Measurements from ENCODE around the gene SUMF1. TPM values are rescaled to one million over a fixed set of nuclear protein-coding genes. Genes with fewer than 3 reads are reported as not detected.

SUMF1 gene
- polyA plus RNA-seq, 1 donor (not counting 4 experiments of a cell fraction or from before 2014, with no cell fraction given), result 36.1 TPM

DNA sequence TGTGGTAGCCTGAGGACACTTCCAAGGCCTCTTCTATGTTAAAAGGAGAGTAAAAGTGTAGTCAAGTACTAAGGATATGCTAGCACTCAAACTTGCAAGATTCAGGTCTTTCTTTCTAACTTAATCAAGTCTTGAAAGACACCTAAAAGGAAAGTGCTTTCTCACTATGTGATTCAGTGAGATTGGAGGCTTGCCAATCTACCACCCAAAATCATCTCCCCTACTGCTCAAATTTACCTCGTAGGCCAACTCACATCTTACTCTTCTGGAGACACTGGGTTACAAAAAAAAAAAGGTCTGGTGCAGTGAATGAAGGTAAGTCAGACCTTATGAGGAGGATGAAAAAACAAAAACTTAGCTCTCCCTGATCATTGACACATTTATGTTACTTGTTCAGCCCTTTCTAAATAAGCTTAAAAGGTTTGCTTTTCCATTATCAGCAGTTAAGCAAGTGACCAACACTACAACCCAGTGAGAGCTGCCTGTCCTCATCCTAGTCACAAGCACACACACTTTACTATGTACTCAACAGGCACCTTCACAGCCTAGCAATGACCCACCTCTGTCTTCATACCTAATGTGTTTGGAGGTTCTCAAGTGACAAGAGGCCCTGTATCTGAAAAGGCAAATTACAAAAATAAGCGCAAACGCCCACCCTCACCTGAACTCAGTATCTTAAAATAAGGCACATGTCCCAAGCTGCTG is 19.6 kb downstream of the SUMF1 start:
- TF ChIP-seq, protein P1, sequence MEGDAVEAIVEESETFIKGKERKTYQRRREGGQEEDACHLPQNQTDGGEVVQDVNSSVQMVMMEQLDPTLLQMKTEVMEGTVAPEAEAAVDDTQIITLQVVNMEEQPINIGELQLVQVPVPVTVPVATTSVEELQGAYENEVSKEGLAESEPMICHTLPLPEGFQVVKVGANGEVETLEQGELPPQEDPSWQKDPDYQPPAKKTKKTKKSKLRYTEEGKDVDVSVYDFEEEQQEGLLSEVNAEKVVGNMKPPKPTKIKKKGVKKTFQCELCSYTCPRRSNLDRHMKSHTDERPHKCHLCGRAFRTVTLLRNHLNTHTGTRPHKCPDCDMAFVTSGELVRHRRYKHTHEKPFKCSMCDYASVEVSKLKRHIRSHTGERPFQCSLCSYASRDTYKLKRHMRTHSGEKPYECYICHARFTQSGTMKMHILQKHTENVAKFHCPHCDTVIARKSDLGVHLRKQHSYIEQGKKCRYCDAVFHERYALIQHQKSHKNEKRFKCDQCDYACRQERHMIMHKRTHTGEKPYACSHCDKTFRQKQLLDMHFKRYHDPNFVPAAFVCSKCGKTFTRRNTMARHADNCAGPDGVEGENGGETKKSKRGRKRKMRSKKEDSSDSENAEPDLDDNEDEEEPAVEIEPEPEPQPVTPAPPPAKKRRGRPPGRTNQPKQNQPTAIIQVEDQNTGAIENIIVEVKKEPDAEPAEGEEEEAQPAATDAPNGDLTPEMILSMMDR (optimal IDR thresholded peaks at IDR 0.05 in 1 of 3, IDR thresholded peaks at IDR 0.05 in 1 of 3, conservative IDR thresholded peaks at IDR 0.05 in 1 of 3; ENCODE audit: extremely low read depth in 1 of 3, insufficient read depth in 2 of 3, low read length in 3 of 3), result no peak
- no peak for TF ChIP-seq EZH2 (IDR thresholded peaks at IDR 0.05; ENCODE audit: low read length)
- Histone ChIP-seq H3K79me2 (ENCODE audit: control insufficient read depth, insufficient read depth, low read length) (no peaks in the 10 kb centered on the region), H3K4me2 (ENCODE audit: control insufficient read depth, extremely low read depth, insufficient read depth, low read depth, low read length) (no peak overlapping the region), H4K20me1 (ENCODE audit: control insufficient read depth, extremely low read depth, insufficient read depth, low read length) (no peaks in the 10 kb centered on the region), H3K27me3 (ENCODE audit: control insufficient read depth, extremely low read depth, insufficient read depth, low read length) (no peaks in the 10 kb centered on the region), H3K4me3 (ENCODE audit: control insufficient read depth in 2 of 3, extremely low read depth in 1 of 3, insufficient read depth in 2 of 3, low read depth in 1 of 3, low read length in 3 of 3) (no peak overlapping the region), H3K9me1 (ENCODE audit: control insufficient read depth, extremely low read depth, insufficient read depth, low read length) (no peaks in the 10 kb centered on the region), H3K9me3 (ENCODE audit: control insufficient read depth, low read depth, low read length) (no peaks in the 10 kb centered on the region), H2AFZ (ENCODE audit: control insufficient read depth, low read length) (no peak overlapping the region), H3K4me1 (ENCODE audit: control insufficient read depth, extremely low read depth, insufficient read depth, low read length) (no peaks in the 10 kb centered on the region), H3K9ac (ENCODE audit: control insufficient read depth, extremely low read depth, insufficient read depth, low read length) (no peak overlapping the region), H3K27ac (ENCODE audit: control insufficient read depth, insufficient read depth, low read length) (no peak overlapping the region), H3K36me3 (ENCODE audit: control insufficient read depth in 2 of 2, extremely low read depth in 1 of 2, insufficient read depth in 2 of 2, low read length in 2 of 2) (peaks cover 3% of the 10 kb centered on the region in 2 experiments)
- DNase-seq (ENCODE audit: low read depth, low spot score), result no peak
- dilution Hi-C loops (cut with MboI; ENCODE audit: extremely low pct_ligation_motif_present, low sequenced_read_pairs), result no loop called here
- FAIRE-seq, result no peak

DNA sequence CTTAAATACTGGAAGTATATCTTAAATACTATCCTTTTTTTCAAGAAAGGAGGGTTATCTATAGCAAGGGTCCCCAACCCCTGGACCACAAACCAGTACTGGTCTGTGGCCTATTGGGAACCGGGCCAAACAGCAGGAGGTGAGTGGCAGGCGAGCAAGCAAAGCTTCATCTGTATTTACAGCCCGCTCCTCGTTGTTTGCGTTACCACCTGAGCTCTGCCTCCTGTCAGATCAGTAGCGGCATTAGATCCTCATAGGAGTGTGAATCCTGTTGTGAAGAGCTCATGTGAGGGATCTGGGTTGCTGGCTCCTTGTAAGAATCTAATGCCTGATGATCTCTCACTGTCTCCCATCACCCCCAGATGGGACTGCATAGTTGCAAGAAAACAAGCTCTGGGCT is 26.1 kb downstream of the SUMF1 start:
- H3K4me1 ChIP-seq (ENCODE audit: control insufficient read depth, extremely low read depth, insufficient read depth, low read length), result peaks cover 3% of the 10 kb centered on the region
- H3K27me3 ChIP-seq (ENCODE audit: control insufficient read depth, extremely low read depth, insufficient read depth, low read length), result no peaks in the 10 kb centered on the region
- H3K27ac ChIP-seq (ENCODE audit: control insufficient read depth, insufficient read depth, low read length), result no peak overlapping the region
- dilution Hi-C loops (cut with MboI; ENCODE audit: extremely low pct_ligation_motif_present, low sequenced_read_pairs), result no loop called here
- H4K20me1 ChIP-seq (ENCODE audit: control insufficient read depth, extremely low read depth, insufficient read depth, low read length), result no peaks in the 10 kb centered on the region
- H3K9ac ChIP-seq (ENCODE audit: control insufficient read depth, extremely low read depth, insufficient read depth, low read length), result no peak overlapping the region
- TF ChIP-seq, protein P1 (optimal IDR thresholded peaks at IDR 0.05 in 1 of 3, IDR thresholded peaks at IDR 0.05 in 1 of 3, conservative IDR thresholded peaks at IDR 0.05 in 1 of 3; ENCODE audit: extremely low read depth in 1 of 3, insufficient read depth in 2 of 3, low read length in 3 of 3), result no peak
- no peak for TF ChIP-seq EZH2 (IDR thresholded peaks at IDR 0.05; ENCODE audit: low read length)
- H2AFZ ChIP-seq (ENCODE audit: control insufficient read depth, low read length), result no peak overlapping the region
- no peak overlapping the region for H3K4me3 ChIP-seq (ENCODE audit: control insufficient read depth in 2 of 3, extremely low read depth in 1 of 3, insufficient read depth in 2 of 3, low read depth in 1 of 3, low read length in 3 of 3)
- H3K4me2 ChIP-seq (ENCODE audit: control insufficient read depth, extremely low read depth, insufficient read depth, low read depth, low read length), result no peak overlapping the region
- H3K79me2 ChIP-seq (ENCODE audit: control insufficient read depth, insufficient read depth, low read length), result no peaks in the 10 kb centered on the region
- no peaks in the 10 kb centered on the region for H3K9me1 ChIP-seq (ENCODE audit: control insufficient read depth, extremely low read depth, insufficient read depth, low read length)
- H3K36me3 ChIP-seq (ENCODE audit: control insufficient read depth in 2 of 2, extremely low read depth in 1 of 2, insufficient read depth in 2 of 2, low read length in 2 of 2), result peaks cover 0 to 3% of the 10 kb centered on the region in 2 experiments
- DNase-seq (ENCODE audit: low read depth, low spot score) (no peak), FAIRE-seq (no peak)
- H3K9me3 ChIP-seq (ENCODE audit: control insufficient read depth, low read depth, low read length), result no peaks in the 10 kb centered on the region

Measured in keratinocyte (primary cell).